ENCODE results near the gene ZDHHC13.

GRCh38 chr11:19181531-19182261 lies 64.7 kb downstream of the ZDHHC13 start:
- no peak for TF ChIP-seq SUZ12 (IDR thresholded peaks at IDR 0.05; ENCODE audit: extremely low read depth, insufficient read depth, insufficient read length)
- no peak for TF ChIP-seq ZNF274 (IDR thresholded peaks at IDR 0.05; ENCODE audit: low read depth, low read length)
- no peak for TF ChIP-seq YY1 (IDR thresholded peaks at IDR 0.05; ENCODE audit: insufficient read depth, insufficient read length)

Data from NT2/D1 (cell line).